ENCODE data around the gene MLX.

DNA sequence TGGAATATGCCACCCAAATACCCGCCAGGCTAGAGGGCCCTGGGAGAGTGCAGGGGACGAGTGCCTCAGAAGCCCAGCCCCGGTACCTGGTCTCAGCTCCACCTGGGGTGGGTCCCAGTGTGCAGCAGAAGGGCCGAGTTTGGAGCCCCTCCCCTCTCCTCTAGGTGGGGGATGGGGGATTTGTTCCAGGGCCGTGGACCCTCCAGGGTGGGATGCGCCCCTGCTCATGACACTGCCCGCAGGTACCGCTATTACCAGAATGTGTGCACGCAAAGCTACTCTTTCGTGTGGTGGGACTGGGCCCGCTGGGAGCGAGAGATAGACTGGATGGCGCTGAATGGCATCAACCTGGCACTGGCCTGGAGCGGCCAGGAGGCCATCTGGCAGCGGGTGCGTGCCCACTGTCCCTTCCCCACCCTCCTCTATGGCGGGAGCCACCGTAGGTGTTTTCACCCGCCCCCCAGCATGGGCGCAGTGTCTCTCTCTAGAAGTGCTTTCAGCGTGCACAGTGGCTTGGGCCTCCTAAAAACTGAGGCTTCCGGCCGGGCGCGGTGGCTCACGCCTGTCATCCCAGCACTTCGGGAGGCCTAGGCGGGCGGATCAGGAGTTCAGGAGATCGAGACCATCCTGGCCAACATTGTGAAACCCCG, 29.6 kb upstream of the MLX start:
- no peak for TF ChIP-seq CTCF (IDR thresholded peaks at IDR 0.05)
- TF ChIP-seq EP300 (IDR thresholded peaks at IDR 0.05) = no peak
